ENCODE results near the gene NCF2.
"Not testable (repeated sequence)": the region's sequence is repeated elsewhere in the genome, so short reads cannot be mapped to it uniquely, and the experiment has no call there.

GRCh38 chr1:183618202-183618601 is 27.9 kb upstream of the NCF2 start:
- TF ChIP-seq EZH2phosphoT487 (conservative IDR thresholded peaks at IDR 0.05; ENCODE audit: low read length); CTCF (IDR thresholded peaks at IDR 0.05; ENCODE audit: insufficient read depth, low read length, poor library complexity, severe bottlenecking): not testable (repeated sequence)

Measured in SU-DHL-6 (cell line).